HG02759 (cell line): Measurements from ENCODE around the gene CADM2.
"Not testable (repeated sequence)": the region's sequence is repeated elsewhere in the genome, so short reads cannot be mapped to it uniquely, and the experiment has no call there.

Experiments
- ATAC-seq: cut with Tn5 transposase; IDR thresholded peaks from one replicate; pipeline ENCODE4 v1.9.1; 2021; ENCODE audit warnings: mild to moderate bottlenecking, moderate library complexity; ENCODE audit not compliant: unreplicated experiment

CADM2 gene

DNA sequence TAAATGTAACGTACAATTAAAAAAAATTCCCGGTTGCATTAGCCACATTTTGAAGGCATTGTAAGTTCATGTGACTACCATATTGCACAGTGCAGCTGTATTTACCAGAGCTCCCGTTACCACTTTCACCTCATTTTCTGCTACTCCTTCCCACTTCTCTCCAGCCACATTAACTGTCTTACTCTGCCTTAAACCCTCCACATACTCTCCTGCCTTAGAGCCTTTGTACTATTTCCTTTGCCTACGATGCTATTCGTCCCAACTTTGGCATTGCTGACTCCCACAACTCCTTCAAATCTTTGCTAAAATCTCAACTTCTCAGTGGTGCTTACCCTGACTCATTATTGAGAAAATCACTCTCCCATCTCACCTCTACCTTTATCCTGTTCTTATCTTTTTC, 115.2 kb downstream of the CADM2 start:
- ATAC-seq, result no peak

DNA sequence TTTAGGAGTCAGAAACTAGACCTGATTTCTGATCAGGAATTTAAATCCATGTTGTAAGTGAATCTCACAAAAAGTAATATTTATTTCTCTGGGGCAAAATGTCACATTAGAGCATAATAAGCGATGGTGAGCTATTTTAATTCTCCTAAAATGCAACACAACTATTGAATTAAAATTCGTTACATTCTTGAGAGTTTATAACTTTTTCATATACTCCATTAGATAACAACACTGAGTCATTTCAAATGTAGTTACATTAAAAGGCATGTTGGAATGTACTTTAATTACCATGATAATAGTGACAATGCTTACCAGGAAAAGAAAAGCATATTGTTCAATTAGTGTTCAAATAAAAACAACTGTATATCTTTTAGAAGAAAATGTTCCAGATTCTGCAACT, 116.9 kb downstream of the CADM2 start:
- ATAC-seq, result no peak

DNA sequence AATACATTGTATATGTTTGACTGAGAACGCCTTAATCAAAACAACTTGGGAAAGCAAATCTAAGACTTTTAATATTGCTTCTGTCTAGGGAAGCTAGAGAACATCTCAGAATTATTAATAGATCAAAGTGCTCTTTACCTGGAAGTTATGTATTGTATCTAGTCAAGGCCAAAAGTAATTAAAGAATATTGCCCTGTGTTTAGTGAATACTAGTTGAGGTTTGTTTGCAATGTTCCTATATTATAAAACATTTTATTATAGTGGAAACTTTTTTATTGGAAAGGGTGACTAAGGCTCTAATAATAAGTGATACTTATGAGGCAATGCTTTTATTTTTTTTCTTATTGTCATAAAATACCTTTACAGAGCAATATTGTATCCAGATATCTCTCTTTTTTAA, 118.2 kb downstream of the CADM2 start:
- no peak for ATAC-seq

DNA sequence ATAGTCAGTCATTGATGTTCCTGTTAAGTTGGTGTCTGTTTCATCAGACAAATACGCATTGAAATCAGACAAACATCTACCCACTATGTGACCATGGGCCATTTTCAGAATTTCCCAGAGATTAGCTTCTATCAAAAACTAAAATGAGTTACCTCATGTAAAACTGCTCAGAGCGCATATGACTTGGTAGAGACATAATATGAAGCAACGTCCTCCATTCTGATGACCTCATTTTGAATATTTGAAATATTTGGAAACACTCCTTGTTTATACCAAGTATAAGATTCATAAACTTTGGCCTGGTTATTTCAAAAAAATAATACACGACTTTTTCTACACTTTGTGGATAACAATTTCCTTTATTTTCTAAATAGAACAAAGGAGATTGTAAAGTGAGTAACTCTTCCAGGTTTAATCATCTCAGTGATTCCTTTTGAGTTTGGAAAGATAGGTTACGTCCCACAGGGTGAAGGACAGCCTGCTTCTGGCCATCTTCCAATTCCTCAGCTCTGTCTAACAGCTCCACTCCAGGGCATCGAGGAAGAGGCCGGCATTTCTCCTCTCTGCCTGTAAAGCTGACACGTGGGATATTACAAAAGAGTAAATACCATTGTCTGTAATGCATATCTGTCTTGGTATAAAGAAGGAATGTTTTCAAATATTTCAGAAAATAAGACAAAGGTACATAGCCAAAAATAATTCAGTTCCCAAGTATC, 122.6 kb downstream of the CADM2 start:
- ATAC-seq, result no peak

DNA sequence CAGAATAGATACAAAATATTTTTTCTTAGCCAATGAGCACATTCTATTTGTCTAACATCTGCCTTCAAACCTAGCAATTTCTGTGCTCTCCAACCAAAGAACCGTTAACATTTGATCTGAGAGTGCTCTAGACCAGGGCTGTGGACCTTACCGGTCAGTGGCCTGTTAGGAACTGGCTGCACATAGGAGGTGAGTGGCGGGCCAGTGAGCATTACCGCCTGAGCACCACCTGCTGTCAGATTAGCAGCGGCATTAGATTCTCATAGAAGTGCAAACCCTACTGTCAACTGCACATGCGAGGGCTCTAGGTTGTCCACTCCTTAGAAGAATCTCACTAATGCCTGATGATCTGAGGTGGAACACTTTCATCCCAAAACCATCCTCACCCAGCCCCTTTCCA, 131.7 kb downstream of the CADM2 start:
- ATAC-seq, result no peak

DNA sequence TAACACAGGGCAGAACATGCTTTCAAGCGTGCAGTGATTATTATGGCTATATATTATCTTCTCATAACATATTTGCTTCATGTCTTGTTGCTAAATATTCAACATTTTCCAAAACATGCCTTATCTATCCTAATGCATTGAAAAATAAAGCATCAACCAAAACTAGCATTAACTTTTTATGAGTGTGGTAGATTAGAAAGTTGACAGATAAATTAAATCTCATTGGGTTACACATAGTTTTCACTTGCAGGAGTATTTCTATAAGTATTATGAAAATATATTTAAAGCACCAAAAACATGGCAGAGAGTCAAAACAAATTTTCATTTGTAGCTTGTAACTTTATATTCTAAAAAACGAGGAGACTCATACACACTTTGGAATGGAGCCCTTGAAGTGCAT, 141.5 kb downstream of the CADM2 start:
- no peak for ATAC-seq

DNA sequence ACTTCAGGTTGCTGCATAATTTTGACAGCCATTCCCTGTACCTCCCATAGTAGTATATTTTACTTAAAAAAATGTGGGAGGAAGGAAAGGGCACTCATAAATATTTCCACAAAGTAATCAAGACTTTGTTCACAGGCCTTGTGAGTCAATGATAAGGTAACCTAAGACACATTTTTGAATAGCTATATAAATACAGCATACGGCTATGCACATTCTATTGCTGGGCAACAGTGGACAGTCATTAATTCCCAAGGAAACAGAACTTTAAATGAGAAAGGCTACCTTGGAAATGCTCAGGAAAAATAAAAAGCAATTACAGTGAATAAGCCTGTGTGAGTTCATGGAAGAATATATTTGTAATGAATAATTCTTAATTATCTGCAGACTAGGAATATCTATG, 144.0 kb downstream of the CADM2 start:
- no peak for ATAC-seq

DNA sequence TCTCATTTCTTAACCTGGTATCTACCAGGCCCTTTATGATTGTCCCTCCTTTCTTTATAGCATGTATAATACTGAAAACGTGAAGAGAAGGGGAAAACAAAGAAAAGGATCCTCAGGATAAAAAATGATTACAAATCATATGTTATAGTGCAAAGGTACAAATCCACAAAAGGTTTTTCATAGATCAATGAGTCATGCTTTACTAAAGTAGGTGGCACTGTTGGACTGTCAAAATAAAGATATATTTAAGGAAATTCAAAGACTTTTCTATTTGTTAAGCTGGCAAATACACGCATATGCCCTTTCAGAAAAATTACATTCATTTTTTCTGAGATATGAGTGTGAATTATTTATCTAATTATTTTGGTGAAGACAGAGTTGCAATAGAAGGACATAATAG, 151.6 kb downstream of the CADM2 start:
- no peak for ATAC-seq

DNA sequence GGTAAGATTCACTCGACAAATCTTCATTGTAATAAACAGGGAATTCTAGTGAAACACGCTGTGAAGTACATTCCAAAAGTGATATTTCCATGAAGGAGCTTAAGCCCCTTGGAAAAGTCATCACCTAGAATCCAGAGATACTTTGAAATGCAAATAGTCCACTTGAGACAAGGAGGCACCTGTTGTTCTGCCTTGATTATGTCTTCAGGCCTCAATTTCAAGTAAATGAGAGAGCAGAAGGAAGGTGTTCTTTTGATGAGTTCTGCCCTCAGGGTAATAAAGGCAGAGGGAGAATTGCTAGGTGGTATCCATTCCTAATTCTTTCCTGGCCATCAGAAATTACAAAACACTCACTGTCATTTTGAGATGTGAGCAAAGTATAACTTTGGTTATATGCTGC, 162.1 kb downstream of the CADM2 start:
- ATAC-seq, result no peak

DNA sequence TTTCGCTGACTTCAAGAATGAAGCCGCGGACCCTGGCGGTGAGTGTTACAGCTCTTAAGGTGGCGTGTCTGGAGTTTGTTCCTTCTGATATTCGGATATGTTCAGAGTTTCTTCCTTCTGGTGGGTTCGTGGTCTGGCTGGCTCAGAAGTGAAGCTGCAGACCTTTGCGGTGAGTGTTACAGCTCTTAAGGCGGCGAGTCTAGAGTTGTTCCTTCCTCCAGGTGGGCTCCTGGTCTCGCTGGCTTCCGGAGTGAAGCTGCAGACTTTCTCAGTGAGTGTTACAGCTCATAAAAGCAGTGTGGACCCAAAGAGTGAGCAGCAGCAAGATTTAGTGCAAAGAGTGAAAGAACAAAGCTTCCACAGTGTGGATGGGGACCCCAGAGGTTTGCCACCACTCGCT, 174.1 kb downstream of the CADM2 start:
- not testable (repeated sequence) for ATAC-seq

DNA sequence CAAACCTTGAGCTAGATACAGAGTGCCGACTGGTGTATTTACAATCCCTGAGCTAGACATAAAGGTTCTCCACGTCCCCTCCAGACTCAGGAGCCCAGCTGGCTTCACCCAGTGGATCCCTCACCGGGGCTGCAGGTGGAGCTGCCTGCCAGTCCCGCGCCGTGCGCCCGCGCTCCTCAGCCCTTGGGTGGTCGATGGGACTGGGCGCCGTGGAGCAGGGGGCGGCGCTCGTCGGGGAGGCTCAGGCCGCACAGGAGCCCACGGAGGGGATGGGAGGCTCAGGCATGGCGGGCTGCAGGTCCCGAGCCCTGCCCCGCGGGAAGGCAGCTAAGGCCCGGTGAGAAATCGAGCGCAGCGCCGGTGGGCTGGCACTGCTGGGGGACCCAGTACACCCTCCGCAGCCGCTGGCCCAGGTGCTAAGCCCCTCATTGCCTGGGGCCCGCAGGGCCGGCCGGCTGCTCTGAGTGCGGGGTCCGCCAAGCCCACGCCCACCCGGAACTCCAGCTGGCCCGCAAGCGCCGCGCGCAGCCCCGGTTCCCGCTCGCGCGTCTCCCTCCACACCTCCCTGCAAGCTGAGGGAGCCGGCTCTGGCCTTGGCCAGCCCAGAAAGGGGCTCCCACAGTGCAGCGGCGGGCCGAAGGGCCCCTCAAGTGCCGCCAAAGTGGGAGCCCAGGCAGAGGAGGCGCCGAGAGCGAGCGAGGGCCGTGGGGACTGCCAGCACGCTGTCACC, 175.1 kb downstream of the CADM2 start:
- not testable (repeated sequence) for ATAC-seq

DNA sequence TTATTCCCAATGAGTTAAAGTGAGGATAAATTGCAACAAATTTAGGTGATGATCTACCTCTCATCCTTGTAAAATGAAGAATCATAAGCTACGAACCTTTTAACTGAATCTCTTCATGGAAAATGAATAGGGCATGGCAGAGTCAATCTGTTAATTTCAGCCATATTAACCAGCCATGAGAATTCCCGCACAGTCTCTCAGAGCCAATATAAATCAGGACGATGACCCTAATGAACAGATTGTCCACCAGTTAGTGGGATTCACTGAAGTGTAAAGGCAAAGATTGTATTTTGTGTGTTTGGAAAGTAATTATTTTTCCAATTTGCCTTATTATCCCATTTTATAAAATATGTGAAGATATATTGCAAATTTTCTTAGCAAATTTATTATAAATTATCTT, 183.8 kb downstream of the CADM2 start:
- no peak for ATAC-seq

DNA sequence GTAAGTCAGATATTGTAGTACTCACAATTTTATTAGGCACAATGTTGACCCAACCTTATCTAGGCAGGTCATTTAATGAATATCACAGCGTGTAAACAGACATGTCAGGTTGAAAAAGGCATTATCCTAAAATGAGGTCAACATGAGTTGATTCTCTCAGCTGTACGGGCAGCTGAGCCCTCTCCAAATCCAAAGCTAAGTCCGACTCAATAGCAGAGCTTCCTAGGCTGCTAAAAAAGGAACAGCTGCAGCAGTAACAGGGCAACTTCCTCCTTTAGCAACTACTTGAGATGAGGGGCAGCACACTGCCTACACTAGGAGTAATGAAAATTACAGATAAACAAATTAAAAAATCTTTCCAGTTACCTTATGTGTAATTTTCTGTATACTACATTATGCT, 189.2 kb downstream of the CADM2 start:
- ATAC-seq, result no peak

DNA sequence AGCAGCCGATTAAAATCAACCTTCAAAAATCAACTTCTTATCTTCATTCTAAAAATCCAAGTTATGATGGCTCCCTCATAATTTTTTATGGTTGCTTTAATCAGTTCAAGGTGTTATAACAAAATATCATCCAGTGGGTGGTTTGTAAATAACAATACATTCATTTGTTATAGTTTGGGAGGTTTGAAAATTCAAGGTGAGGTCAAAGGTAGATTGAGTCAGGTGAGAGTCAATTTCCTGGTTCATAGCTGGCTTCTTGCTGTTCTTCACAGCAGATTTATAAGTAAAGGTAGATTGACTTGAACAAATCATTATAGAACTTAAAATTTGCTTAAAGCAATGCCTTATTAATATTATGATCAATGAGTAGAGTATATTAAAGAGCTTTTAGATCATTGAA, 192.8 kb downstream of the CADM2 start:
- no peak for ATAC-seq

DNA sequence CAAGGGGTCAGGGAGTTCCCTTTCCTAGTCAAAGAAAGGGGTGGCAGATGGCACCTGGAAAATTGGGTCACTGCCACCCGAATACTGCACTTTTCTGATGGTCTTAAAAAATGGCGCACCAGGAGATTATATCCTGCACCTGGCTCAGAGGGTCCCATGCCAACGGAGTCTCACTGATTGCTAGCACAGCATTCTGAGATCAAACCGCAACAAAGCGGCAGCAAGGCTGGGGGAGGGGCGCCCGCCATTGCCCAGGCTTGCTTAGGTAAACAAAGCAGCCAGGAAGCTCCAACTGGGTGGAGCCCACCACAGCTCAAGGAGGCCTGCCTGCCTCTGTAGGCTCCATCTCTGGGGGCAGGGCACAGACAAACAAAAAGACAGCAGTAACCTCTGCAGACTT, 194.5 kb downstream of the CADM2 start:
- ATAC-seq, result not testable (repeated sequence)

DNA sequence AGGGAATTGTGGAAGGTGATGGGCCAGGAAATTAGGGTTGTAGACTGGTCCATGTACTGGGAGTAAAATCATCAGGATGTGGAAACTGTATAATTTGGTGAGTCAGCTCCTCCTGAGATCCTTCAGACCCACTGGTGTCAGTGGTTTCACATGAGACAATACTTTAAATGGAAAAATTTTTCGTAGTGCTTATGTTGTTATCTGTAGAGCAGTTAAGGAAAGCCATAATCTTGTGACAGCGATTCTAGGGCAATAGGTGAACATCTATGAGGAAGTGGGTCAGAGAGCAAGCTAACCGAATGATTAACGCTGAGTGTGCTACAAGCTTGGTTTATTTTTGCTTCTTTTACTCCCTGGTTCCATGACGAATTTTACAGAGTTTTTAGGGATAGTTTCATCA, 200.6 kb downstream of the CADM2 start:
- no peak for ATAC-seq

DNA sequence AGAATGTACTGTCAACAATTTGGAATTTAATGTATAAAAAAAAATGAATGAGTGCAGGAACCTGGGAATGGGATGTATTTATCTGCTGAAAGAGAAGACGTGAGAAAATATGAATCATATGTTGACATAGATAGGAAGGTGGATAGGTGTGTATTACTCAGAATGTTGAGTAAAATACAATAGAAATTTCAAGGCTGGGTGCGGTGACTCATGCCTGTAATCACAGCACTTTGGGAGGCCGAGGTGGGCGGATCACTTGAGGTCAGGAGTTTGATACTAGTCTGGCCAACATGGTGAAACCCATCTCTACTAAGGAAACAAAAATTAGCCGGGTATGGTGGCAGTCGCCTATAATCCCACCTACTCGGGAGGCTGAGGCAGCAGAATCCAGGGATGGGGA, 202.8 kb downstream of the CADM2 start:
- no peak for ATAC-seq

DNA sequence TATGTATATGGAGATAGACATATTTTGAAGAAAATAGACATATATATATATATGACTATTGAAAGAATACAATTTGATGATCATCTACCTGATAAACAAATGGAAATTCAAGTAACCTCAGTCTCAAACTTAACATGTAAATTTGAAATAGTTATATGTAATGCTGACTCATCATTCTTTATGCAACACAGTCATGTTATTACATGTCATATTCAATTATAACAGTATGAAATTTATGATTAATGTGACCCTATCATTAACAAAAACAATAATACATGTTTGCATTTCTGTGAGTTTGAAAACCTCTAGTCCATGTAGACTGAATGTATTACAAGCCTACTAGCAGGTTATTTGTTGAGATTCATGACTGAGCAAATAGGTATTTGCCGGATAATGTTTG, 204.1 kb downstream of the CADM2 start:
- no peak for ATAC-seq

DNA sequence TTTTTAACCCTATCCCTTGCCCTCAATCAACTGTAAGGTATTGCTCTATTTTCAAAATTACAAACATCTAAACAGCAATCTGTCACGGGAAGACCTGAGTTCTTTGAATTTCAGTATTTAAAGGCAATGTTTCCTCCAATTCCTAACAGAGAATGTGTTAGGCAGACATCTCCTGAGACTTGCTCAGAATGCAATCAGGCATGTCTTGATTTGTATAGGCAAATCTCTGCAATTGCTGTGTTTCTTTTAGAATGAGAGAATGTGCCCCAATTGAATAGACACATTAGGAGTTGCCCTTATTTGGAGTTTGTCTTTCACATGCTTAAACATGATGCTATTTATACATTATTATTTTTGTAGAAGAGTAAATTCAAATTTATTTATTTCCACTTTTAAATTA, 205.6 kb downstream of the CADM2 start:
- ATAC-seq, result no peak

DNA sequence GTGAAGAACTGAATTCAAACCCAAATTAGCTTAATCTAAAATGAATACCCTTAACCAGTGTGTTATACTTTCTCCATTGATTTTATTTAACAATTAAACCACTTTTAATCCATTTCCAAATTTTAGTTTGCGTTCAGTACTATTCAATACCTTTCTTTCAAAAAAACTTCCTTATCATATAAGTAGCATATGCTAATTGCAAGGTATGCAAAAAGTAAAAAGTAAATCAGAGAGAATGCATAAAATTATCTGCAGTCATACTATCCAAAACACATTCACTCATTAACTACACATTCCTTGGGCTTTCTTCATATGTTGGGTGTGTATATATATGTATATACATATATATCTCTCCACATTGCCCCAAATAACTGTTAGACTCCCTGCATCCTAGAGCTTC, 208.8 kb downstream of the CADM2 start:
- ATAC-seq, result no peak

DNA sequence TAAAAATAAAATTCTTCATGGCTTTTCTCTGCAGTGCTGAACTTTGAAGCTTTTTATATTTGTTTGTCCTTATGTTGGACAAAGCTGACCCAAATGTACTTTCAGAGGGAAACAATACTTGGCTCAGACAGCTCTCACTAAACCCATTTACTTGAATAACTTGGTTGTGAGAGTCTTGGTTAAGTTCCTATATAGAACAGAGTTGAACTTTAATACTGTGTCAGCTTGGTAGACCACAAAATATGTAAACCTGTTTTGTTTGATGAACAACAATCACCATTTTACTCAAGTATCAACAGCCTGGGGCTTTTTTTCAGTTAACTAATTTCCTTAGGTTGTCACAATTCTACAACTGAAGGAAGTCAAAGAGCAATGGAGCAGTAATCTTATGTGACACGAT, 211.9 kb downstream of the CADM2 start:
- ATAC-seq, result no peak

DNA sequence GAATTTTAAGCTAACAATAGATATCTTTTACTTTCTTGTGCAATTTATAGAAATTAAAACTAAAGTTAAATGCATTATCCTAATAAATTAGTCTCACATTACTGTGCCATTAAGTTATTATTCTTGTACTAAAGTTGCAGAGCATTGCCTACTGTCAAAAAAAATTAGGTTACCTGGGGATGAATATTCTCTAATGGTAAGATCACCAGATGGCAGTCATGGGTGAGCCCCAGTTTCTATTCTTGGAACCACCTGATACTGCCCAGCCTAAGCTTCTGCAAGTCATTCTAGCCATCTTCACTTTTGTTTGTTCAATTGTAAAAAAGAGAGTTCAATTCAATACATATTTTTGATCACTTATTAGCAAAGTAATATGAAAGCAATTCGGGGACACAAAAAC, 213.2 kb downstream of the CADM2 start:
- ATAC-seq, result no peak

DNA sequence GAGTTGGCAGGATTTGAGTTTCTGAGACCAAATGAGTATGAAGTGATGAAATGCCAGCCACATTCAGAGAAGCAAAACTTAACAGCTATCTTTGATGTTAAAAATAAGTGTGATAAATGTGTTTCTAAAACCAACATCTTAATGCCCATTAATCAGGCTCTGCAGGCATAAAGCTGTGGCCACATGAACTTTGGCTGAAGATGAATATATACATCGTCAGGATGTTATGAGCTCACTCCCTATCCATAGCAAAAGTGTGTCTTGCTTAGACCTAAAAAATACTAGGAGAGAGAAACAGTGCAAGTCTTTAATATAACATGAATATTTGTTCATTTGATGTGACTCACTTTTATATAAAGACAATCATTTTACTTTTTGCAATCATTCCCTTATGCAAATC, 218.0 kb downstream of the CADM2 start:
- ATAC-seq, result no peak
